ENCODE results near the gene DSPP. TPM values are rescaled to one million over a fixed set of nuclear protein-coding genes. Genes with fewer than 3 reads are reported as not detected.
"Not testable (repeated sequence)": the region's sequence is repeated elsewhere in the genome, so short reads cannot be mapped to it uniquely, and the experiment has no call there.

Gene DSPP
- total RNA-seq (2014; rRNA removed; shearing (Covaris generic)): not detected in 2 replicates

- DNase-seq (ENCODE audit: low spot score): no peak
Measured at GRCh38 chr4:87608229-87608628, at the start of gene DSPP. DSPP (plus strand) TSS chr4:87608529; CDS start chr4:87610909, 2,380 bp downstream.

- DNase-seq (ENCODE audit: low spot score): peak; percentile 22
Measured at GRCh38 chr4:87559090-87559837, 49.1 kb upstream of the DSPP start.

- no peak for DNase-seq (ENCODE audit: low spot score)
Measured at GRCh38 chr4:87560802-87561201, 47.5 kb upstream of the DSPP start.

- peak; percentile 7 for DNase-seq (ENCODE audit: low spot score)
Measured at GRCh38 chr4:87565746-87566145, 42.6 kb upstream of the DSPP start.

GRCh38 chr4:87566276-87566675 lies 42.1 kb upstream of the DSPP start:
- DNase-seq (ENCODE audit: low spot score): peak; percentile 23

GRCh38 chr4:87567191-87567590 lies 41.1 kb upstream of the DSPP start:
- DNase-seq (ENCODE audit: low spot score): no peak

- no peak for DNase-seq (ENCODE audit: low spot score)
Measured at GRCh38 chr4:87570290-87570805, 38.0 kb upstream of the DSPP start.

GRCh38 chr4:87574376-87574775 lies 34.0 kb upstream of the DSPP start:
- not testable (repeated sequence) for DNase-seq (ENCODE audit: low spot score)

- DNase-seq (ENCODE audit: low spot score): no peak
Measured at GRCh38 chr4:87574996-87575395, 33.3 kb upstream of the DSPP start.

GRCh38 chr4:87575408-87575807 lies 32.9 kb upstream of the DSPP start:
- no peak for DNase-seq (ENCODE audit: low spot score)

GRCh38 chr4:87575983-87576382 lies 32.3 kb upstream of the DSPP start:
- DNase-seq (ENCODE audit: low spot score): no peak

GRCh38 chr4:87579478-87579877 lies 28.9 kb upstream of the DSPP start:
- DNase-seq (ENCODE audit: low spot score): no peak

GRCh38 chr4:87580057-87580456 lies 28.3 kb upstream of the DSPP start:
- DNase-seq (ENCODE audit: low spot score): no peak

- no peak for DNase-seq (ENCODE audit: low spot score)
Measured at GRCh38 chr4:87584222-87584908, 24.0 kb upstream of the DSPP start.

GRCh38 chr4:87589531-87589930 lies 18.8 kb upstream of the DSPP start:
- no peak for DNase-seq (ENCODE audit: low spot score)

- no peak for DNase-seq (ENCODE audit: low spot score)
Measured at GRCh38 chr4:87592124-87592523, 16.2 kb upstream of the DSPP start.

GRCh38 chr4:87601361-87601760 lies 7.0 kb upstream of the DSPP start:
- no peak for DNase-seq (ENCODE audit: low spot score)

GRCh38 chr4:87614292-87614890 lies 6.1 kb downstream of the DSPP start:
- DNase-seq (ENCODE audit: low spot score): no peak

GRCh38 chr4:87616268-87616667 lies 7.9 kb downstream of the DSPP start:
- DNase-seq (ENCODE audit: low spot score): no peak

GRCh38 chr4:87620086-87620485 lies 11.8 kb downstream of the DSPP start:
- no peak for DNase-seq (ENCODE audit: low spot score)

- DNase-seq (ENCODE audit: low spot score): no peak
Measured at GRCh38 chr4:87620491-87620890, 12.2 kb downstream of the DSPP start.

GRCh38 chr4:87622303-87622702 lies 14.0 kb downstream of the DSPP start:
- DNase-seq (ENCODE audit: low spot score): no peak
